DOHH2 (cell line): ENCODE results near the gene ADGRL3.

Experiments used
- CTCF ChIP-seq: fragments of 200-600 bp; sonication (generic); IDR thresholded peaks from one replicate; pipeline ENCODE4 v1.5.1; 2014; ENCODE audit warnings: antibody characterized with exemption, mild to moderate bottlenecking, low read depth, low read length; ENCODE audit not compliant: poor library complexity, severe bottlenecking
- EZH2phosphoT487 ChIP-seq: fragments of 200-600 bp; sonication (generic); IDR thresholded peaks from 2 replicates; pipeline ENCODE4 v1.6.1; 2017; ENCODE audit warnings: borderline replicate concordance, mild to moderate bottlenecking, antibody characterized with exemption, low read length, moderate library complexity, mixed read lengths

GRCh38 chr4:61922766-61923165 lies 722.6 kb downstream of the ADGRL3 start:
- TF ChIP-seq EZH2phosphoT487 (no peak), CTCF (no peak)
